BLaER1 treated with 17β-estradiol and CSF1 and Interleukin-3, amounts not matched to agents 10 nM and 100 nM (cell line): Measurements from ENCODE around the gene IQSEC2.

Experiments
- H3K27ac ChIP-seq, 11 experiments: shearing (Covaris generic); formaldehyde crosslinking; 2 replicates each; pipeline ENCODE4 v1.8.1; 2022
- H3K27me3 ChIP-seq, 11 experiments: shearing (Covaris generic); formaldehyde crosslinking; 2 replicates each; pipeline ENCODE4 v1.8.1; 2022
- H3K36me3 ChIP-seq, 11 experiments: shearing (Covaris generic); formaldehyde crosslinking; 2 replicates each; pipeline ENCODE4 v1.8.1; 2022
- H3K4me1 ChIP-seq, 10 experiments: shearing (Covaris generic); formaldehyde crosslinking; 2 replicates each; pipeline ENCODE4 v1.8.1; 2022
- H3K4me2 ChIP-seq, 11 experiments: shearing (Covaris generic); formaldehyde crosslinking; 2 replicates each; pipeline ENCODE4 v1.8.1; 2022
- H3K4me3 ChIP-seq, 10 experiments: shearing (Covaris generic); formaldehyde crosslinking; 2 replicates each; pipeline ENCODE4 v1.8.1; 2022
- H3K9ac ChIP-seq, 11 experiments: shearing (Covaris generic); formaldehyde crosslinking; 2 replicates each; pipeline ENCODE4 v1.8.1; 2022
- H3K9me3 ChIP-seq, 11 experiments: shearing (Covaris generic); formaldehyde crosslinking; replicated peaks in 1 of 11; 2 replicates each; pipeline ENCODE4 v1.8.1; 2022
- H4K20me1 ChIP-seq, 11 experiments: shearing (Covaris generic); formaldehyde crosslinking; 2 replicates each; pipeline ENCODE4 v1.8.1; 2022
- Cebpa-rat ChIP-seq, 11 experiments: shearing (Covaris generic); IDR thresholded peaks; 2 replicates each; pipeline ENCODE4 v1.8.1; 2022

Gene IQSEC2

GRCh38 chrX:53249408-53250042 is 31.9 kb downstream of the IQSEC2 start:
- H3K4me2 ChIP-seq, result no peak overlapping the region
- peaks cover 0 to 7% (median 0%) of the 10 kb centered on the region in 11 experiments; a peak in 3 of 22 replicates for H3K9me3 ChIP-seq
- peaks cover 0 to 49% (median 0%) of the 10 kb centered on the region in 11 experiments; a peak in 5 of 22 replicates for H3K36me3 ChIP-seq
- no peak for TF ChIP-seq Cebpa-rat (IDR thresholded peaks at IDR 0.05)
- peaks cover 43 to 98% (median 90%) of the 10 kb centered on the region in 11 experiments for H3K27me3 ChIP-seq
- H3K27ac ChIP-seq, result no peak overlapping the region
- no peak overlapping the region for H3K9ac ChIP-seq
- peaks cover 0 to 25% (median 0%) of the 10 kb centered on the region in 11 experiments; a peak in 8 of 22 replicates for H4K20me1 ChIP-seq
- no peak overlapping the region for H3K4me3 ChIP-seq
- H3K4me1 ChIP-seq, result peaks cover 0 to under 1% (median 0%) of the 10 kb centered on the region in 10 experiments; a peak in 2 of 20 replicates

DNA sequence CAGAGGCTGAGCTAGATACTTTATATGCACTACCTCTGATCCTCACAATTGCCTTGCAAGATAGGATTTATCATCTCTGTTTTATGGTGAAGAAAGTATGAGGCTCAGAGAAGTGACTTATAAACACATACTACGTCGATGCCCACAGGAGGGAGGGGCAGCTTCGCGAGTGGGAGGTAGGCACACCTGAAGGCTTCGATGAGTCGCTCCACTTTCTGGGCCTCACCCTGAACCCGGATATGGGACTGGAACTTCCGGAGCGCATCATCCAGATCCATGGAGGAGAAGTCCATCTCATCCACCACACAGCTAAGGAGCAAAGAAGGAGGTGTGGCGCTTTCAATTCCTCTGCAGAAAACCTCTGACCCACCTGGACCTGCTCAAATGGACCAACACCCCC is 33.5 kb downstream of the IQSEC2 start:
- peaks cover 0 to 7% (median 0%) of the 10 kb centered on the region in 11 experiments; a peak in 3 of 22 replicates for H3K9me3 ChIP-seq
- peaks cover 0 to 25% (median 0%) of the 10 kb centered on the region in 11 experiments; a peak in 8 of 22 replicates for H4K20me1 ChIP-seq
- H3K9ac ChIP-seq, result no peak overlapping the region
- peaks cover 0 to 39% (median 0%) of the 10 kb centered on the region in 11 experiments; a peak in 5 of 22 replicates for H3K36me3 ChIP-seq
- H3K4me2 ChIP-seq, result no peak overlapping the region
- peaks cover 39 to 95% (median 78%) of the 10 kb centered on the region in 11 experiments; a peak in 20 of 22 replicates for H3K27me3 ChIP-seq
- no peaks in the 10 kb centered on the region for H3K4me1 ChIP-seq
- no peak overlapping the region for H3K4me3 ChIP-seq
- TF ChIP-seq Cebpa-rat (IDR thresholded peaks at IDR 0.05), result no peak
- H3K27ac ChIP-seq, result no peak overlapping the region

GRCh38 chrX:53246231-53246630 is 35.2 kb downstream of the IQSEC2 start:
- no peaks in the 10 kb centered on the region for H3K4me1 ChIP-seq
- no peak for TF ChIP-seq Cebpa-rat (IDR thresholded peaks at IDR 0.05)
- no peaks in the 10 kb centered on the region for H3K9me3 ChIP-seq
- H3K27me3 ChIP-seq, result peaks cover 30 to 80% (median 64%) of the 10 kb centered on the region in 11 experiments; a peak in 20 of 22 replicates
- no peak overlapping the region for H3K4me2 ChIP-seq
- peaks cover 0 to 49% (median 0%) of the 10 kb centered on the region in 11 experiments; a peak in 6 of 22 replicates for H3K36me3 ChIP-seq
- H3K27ac ChIP-seq, result no peak overlapping the region
- no peak overlapping the region for H3K9ac ChIP-seq
- H4K20me1 ChIP-seq, result peaks cover 0 to 22% (median 0%) of the 10 kb centered on the region in 11 experiments; a peak in 7 of 22 replicates
- no peak overlapping the region for H3K4me3 ChIP-seq

DNA sequence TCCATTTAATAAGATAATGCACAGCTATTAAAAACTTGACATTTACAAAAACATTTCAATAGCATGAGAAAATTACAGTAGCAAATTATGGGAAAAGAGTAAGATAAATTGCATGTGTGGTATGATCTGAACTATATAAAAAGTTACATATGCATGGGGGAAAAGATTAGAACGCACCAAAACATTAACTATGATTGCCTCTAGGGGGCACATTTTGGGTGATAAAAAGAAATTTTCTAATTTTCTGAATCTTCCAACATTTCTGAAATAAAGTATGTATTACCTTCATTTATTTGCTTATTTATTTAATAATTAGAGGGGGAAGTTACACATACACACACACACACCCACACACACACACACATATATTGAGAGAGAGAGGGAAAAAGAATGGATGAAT is 36.8 kb downstream of the IQSEC2 start:
- Histone ChIP-seq H4K20me1 (peaks cover 0 to 6% (median 0%) of the 10 kb centered on the region in 11 experiments; a peak in 7 of 22 replicates), H3K9ac (no peak overlapping the region), H3K4me2 (no peak overlapping the region), H3K4me3 (no peak overlapping the region), H3K36me3 (peaks cover 0 to 53% (median 0%) of the 10 kb centered on the region in 11 experiments; a peak in 5 of 22 replicates), H3K27ac (no peak overlapping the region), H3K9me3 (no peaks in the 10 kb centered on the region), H3K27me3 (peaks cover 19 to 64% (median 48%) of the 10 kb centered on the region in 11 experiments; a peak in 20 of 22 replicates), H3K4me1 (peaks cover 0 to 6% (median 0%) of the 10 kb centered on the region in 10 experiments; a peak in 1 of 20 replicates)
- no peak for TF ChIP-seq Cebpa-rat (IDR thresholded peaks at IDR 0.05)

GRCh38 chrX:53242310-53242709 is 39.1 kb downstream of the IQSEC2 start:
- H3K4me3 ChIP-seq, result no peak overlapping the region
- no peak overlapping the region for H3K4me2 ChIP-seq
- peaks cover 16 to 59% (median 41%) of the 10 kb centered on the region in 11 experiments for H3K27me3 ChIP-seq
- no peak overlapping the region for H3K9ac ChIP-seq
- no peaks in the 10 kb centered on the region for H3K9me3 ChIP-seq
- H4K20me1 ChIP-seq, result peaks cover 0 to 9% (median 0%) of the 10 kb centered on the region in 11 experiments; a peak in 4 of 22 replicates
- H3K36me3 ChIP-seq, result peaks cover 0 to 54% (median 0%) of the 10 kb centered on the region in 11 experiments; a peak in 5 of 22 replicates
- peaks cover 0 to 6% (median 0%) of the 10 kb centered on the region in 10 experiments; a peak in 1 of 20 replicates for H3K4me1 ChIP-seq
- H3K27ac ChIP-seq, result no peak overlapping the region
- no peak for TF ChIP-seq Cebpa-rat (IDR thresholded peaks at IDR 0.05)

DNA sequence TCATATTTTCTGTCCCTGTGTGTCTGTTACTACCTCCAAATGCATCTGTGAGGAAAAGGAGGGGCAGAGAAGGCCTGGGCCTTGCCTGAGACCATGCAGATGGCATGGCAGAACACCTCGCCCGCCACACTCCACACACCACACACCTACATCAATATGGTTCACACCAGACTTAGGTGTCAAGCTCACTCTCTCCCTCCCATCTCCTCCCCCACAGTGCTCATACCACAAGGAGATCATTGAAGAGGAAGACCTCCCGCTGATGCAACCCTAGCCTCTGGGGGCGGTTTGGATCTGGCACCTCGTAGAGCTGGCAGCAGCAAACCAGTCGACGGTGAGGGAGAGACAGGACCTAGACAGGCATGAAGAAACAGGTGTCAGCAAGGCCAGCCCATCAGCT is 39.8 kb downstream of the IQSEC2 start:
- H3K4me1 ChIP-seq, result peaks cover 0 to 6% (median 0%) of the 10 kb centered on the region in 10 experiments; a peak in 1 of 20 replicates
- no peak overlapping the region for H3K9ac ChIP-seq
- H3K4me3 ChIP-seq, result no peak overlapping the region
- H3K9me3 ChIP-seq, result no peaks in the 10 kb centered on the region
- H3K36me3 ChIP-seq, result peaks cover 0 to 57% (median 0%) of the 10 kb centered on the region in 11 experiments; a peak in 5 of 22 replicates
- no peak for TF ChIP-seq Cebpa-rat (IDR thresholded peaks at IDR 0.05)
- no peak overlapping the region for H3K27ac ChIP-seq
- H4K20me1 ChIP-seq, result peaks cover 0 to 14% (median 0%) of the 10 kb centered on the region in 11 experiments; a peak in 6 of 22 replicates
- peaks cover 18 to 59% (median 41%) of the 10 kb centered on the region in 11 experiments for H3K27me3 ChIP-seq
- no peak overlapping the region for H3K4me2 ChIP-seq

GRCh38 chrX:53239474-53239873 is 41.9 kb downstream of the IQSEC2 start:
- H3K27ac ChIP-seq, result no peak overlapping the region
- peaks cover 23 to 55% (median 39%) of the 10 kb centered on the region in 11 experiments for H3K27me3 ChIP-seq
- H3K36me3 ChIP-seq, result peaks cover 0 to 52% (median 0%) of the 10 kb centered on the region in 11 experiments; a peak in 5 of 22 replicates
- no peak for TF ChIP-seq Cebpa-rat (IDR thresholded peaks at IDR 0.05)
- H3K4me2 ChIP-seq, result no peak overlapping the region
- no peak overlapping the region for H3K9ac ChIP-seq
- peaks cover 0 to 25% (median 0%) of the 10 kb centered on the region in 11 experiments; a peak in 6 of 22 replicates for H4K20me1 ChIP-seq
- H3K4me1 ChIP-seq, result peaks cover 0 to 6% (median 0%) of the 10 kb centered on the region in 10 experiments; a peak in 1 of 20 replicates
- H3K9me3 ChIP-seq, result no peaks in the 10 kb centered on the region
- H3K4me3 ChIP-seq, result no peak overlapping the region

DNA sequence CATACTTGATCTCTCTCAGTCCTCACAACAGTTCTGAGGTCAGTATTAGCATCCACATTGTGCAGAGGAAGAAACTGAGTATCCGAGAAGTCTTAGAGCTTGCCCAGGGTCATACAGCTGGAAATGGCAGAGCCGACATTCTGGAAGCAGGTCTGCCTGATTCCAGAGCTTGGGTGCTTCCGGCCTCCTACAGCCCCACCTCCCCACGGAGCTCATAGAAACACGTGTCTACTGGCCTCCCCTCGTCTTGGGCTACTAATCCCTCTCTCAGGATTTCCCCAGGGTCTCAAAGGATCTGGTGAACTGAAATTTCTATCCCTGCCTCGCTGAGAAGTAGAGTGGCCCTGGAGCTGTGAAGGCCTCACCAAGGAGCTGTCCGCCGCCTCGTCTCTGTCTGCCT is 44.3 kb downstream of the IQSEC2 start:
- Histone ChIP-seq H3K27ac (no peak overlapping the region), H3K9me3 (no peaks in the 10 kb centered on the region), H4K20me1 (peaks cover 0 to 25% (median 0%) of the 10 kb centered on the region in 11 experiments; a peak in 4 of 22 replicates), H3K4me2 (no peak overlapping the region), H3K36me3 (peaks cover 0 to 40% (median 0%) of the 10 kb centered on the region in 11 experiments; a peak in 5 of 22 replicates), H3K27me3 (peaks cover 23 to 65% (median 46%) of the 10 kb centered on the region in 11 experiments), H3K4me1 (peaks cover 0 to 6% (median 0%) of the 10 kb centered on the region in 10 experiments; a peak in 1 of 20 replicates), H3K9ac (no peak overlapping the region), H3K4me3 (no peak overlapping the region)
- TF ChIP-seq Cebpa-rat (IDR thresholded peaks at IDR 0.05), result no peak
